ENCODE measurements around the gene HOXB9.
A peak's percentile ranks its signal among the peaks of the same experiment; 100 is the strongest.

HOXB9 gene

DNA sequence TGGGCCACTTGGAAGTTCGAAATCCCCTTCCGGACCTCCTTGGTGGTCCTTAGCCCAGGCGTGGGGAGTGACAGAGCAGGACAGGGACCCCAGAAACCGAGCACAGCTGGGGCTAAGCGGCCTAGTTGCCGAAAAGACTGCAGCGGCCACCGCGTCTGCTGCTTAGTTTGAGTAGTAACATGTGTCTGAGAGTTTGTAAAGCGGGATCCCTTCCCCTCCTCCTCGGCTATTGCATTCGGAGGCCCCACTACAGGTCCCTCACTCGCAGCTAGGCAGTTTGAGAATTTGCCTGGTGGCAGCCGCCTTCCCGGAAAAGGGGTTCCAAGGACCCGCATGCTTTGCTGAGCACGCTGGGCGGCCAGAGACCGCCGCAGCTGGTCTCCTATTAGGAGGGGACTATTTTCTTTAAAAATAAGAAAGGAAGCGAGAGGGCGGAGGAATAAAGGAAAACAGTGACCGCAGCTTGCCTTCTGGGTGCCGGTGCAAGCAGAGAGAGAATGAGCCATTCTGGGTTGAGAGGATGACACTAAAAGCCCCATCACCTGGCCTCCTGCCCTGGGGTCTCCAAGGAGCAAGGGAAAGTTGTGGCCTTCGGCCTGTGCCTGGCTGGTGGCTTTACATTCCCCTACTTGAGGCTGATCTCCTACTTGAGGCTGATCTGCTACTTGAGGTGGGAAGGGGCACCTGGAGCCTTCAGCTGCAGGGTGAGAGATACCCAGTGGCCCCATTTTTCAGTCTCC is 31.4 kb downstream of the HOXB9 start:
- Histone ChIP-seq H3K36me3 (ENCODE audit: low read depth) (no peaks in the 10 kb centered on the region), H3K4me3 (ENCODE audit: severe bottlenecking) (no peak overlapping the region), H3K27ac (ENCODE audit: poor library complexity, severe bottlenecking) (no peak overlapping the region), H3K27me3 (ENCODE audit: insufficient read depth, poor library complexity, severe bottlenecking) (no peaks in the 10 kb centered on the region), H3K9me3 (ENCODE audit: severe bottlenecking) (no peaks in the 10 kb centered on the region), H3K4me1 (ENCODE audit: insufficient read depth, poor library complexity, severe bottlenecking) (no peaks in the 10 kb centered on the region)
- TF ChIP-seq, protein P1, sequence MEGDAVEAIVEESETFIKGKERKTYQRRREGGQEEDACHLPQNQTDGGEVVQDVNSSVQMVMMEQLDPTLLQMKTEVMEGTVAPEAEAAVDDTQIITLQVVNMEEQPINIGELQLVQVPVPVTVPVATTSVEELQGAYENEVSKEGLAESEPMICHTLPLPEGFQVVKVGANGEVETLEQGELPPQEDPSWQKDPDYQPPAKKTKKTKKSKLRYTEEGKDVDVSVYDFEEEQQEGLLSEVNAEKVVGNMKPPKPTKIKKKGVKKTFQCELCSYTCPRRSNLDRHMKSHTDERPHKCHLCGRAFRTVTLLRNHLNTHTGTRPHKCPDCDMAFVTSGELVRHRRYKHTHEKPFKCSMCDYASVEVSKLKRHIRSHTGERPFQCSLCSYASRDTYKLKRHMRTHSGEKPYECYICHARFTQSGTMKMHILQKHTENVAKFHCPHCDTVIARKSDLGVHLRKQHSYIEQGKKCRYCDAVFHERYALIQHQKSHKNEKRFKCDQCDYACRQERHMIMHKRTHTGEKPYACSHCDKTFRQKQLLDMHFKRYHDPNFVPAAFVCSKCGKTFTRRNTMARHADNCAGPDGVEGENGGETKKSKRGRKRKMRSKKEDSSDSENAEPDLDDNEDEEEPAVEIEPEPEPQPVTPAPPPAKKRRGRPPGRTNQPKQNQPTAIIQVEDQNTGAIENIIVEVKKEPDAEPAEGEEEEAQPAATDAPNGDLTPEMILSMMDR (IDR thresholded peaks at IDR 0.05; ENCODE audit: poor library complexity, severe bottlenecking): no peak
- no peak for ATAC-seq (ENCODE audit: low read depth)
- DNase-seq (ENCODE audit: low spot score): no peak

DNA sequence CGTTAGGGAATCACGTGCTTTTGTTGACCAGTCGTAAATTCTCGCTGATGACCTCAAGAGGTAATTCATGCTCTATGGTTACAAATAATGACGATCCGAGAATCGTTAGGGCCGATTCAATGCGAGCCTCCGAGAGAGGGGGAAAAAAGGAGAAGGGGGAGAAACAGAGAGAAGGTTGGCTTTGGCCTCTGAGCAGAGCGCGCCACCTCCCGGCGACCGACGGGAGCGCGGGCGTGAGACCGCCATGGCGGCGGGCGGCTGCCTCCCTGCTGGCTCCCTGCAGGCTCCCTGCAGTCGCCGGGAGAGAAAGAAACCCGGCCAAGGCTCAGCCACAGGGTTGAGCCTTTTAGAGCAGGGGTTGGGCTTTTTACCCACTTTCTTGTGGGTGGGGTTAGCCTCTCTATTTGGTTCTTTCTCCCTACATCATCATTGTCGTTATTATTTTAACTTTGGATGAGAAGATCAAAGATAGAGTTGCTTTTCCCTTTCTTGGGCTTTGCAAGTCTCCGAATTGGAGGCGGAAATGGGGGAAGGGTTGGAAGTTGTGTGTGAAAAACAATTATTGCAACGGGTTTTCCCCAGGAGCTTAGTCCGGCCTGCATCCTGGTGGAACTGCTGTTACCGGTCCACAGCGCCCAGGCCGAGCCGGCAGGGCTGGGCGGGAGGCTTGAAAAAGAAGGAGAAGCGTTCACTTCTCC is 32.2 kb downstream of the HOXB9 start:
- Histone ChIP-seq H3K27me3 (ENCODE audit: insufficient read depth, poor library complexity, severe bottlenecking) (no peaks in the 10 kb centered on the region), H3K27ac (ENCODE audit: poor library complexity, severe bottlenecking) (no peak overlapping the region), H3K9me3 (ENCODE audit: severe bottlenecking) (no peaks in the 10 kb centered on the region), H3K4me1 (ENCODE audit: insufficient read depth, poor library complexity, severe bottlenecking) (no peaks in the 10 kb centered on the region), H3K4me3 (ENCODE audit: severe bottlenecking) (no peak overlapping the region), H3K36me3 (ENCODE audit: low read depth) (no peaks in the 10 kb centered on the region)
- TF ChIP-seq, protein P1 (IDR thresholded peaks at IDR 0.05; ENCODE audit: poor library complexity, severe bottlenecking): peak; percentile 18
- ATAC-seq (ENCODE audit: low read depth): no peak
- DNase-seq (ENCODE audit: low spot score): no peak

DNA sequence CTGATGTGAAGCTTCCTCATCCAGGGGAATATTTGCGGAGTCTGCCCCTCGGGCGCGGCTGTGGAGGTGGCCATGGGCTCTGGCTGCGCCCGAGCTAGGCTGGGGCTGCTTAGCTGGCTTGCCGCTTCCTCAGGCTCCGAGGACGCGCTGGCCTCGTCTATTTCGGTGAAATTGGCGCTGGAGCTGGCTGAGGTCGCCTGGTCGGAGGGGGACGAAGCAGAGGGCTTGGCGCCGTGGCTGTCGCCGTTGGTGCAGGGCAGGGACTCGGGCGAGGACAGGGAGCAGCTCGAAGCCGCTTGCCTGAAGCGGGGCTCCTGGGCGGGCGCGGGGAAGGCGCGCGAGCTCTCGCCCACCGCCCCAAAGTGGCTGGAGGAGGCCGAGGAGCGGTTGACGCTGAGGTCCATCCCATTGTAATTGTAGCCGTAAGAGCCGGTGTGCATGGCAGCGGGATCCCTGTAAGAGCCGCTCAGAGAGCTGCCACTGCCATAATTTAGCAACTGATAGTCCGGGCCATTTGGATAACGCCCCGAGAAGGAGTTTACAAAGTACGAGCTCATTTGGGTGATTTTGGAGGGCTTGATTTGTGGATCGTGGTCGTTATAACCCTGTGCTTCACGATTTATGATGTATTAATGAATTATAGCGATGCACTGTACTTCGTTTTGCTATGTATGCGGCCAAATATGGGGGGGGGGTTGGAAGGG is 32.9 kb downstream of the HOXB9 start, which contains the start of gene HOXB5:
Gene HOXB5 (minus strand): TSS at position 654 of the 704 bp plus-strand sequence. CDS start 97 bp downstream, at position 557.
- TF ChIP-seq, protein P1 (IDR thresholded peaks at IDR 0.05; ENCODE audit: poor library complexity, severe bottlenecking): no peak
- Histone ChIP-seq H3K27ac (ENCODE audit: poor library complexity, severe bottlenecking) (no peak within 1 kb of the TSS), H3K36me3 (ENCODE audit: low read depth) (no peaks in the 10 kb centered on the region), H3K9me3 (ENCODE audit: severe bottlenecking) (no peaks in the 10 kb centered on the region), H3K4me3 (ENCODE audit: severe bottlenecking) (no peak within 1 kb of the TSS), H3K4me1 (ENCODE audit: insufficient read depth, poor library complexity, severe bottlenecking) (no peaks in the 10 kb centered on the region), H3K27me3 (ENCODE audit: insufficient read depth, poor library complexity, severe bottlenecking) (no peaks in the 10 kb centered on the region)
- no peak for ATAC-seq (ENCODE audit: low read depth)
- DNase-seq (ENCODE audit: low spot score): no peak

DNA sequence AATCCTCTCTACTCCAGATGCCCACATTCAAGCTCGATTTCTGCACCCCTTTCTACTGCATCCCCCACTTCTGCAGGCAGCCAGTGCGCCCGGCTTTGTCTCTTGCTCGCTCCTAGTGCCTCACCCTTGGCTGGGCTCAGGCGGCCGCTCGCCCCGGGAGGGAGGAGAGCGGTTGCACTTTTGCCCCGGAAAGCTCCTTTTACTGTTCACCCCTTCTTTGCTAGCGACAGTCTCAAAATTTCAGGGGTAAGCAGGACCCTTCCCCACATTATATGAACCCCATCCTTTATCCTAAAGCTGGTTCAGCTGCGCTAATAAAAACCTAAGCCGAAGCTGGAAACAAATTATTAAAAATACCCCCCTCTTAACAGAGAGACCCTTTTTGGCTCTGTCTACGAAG is 33.6 kb downstream of the HOXB9 start:
- Histone ChIP-seq H3K27me3 (ENCODE audit: insufficient read depth, poor library complexity, severe bottlenecking) (no peaks in the 10 kb centered on the region), H3K4me1 (ENCODE audit: insufficient read depth, poor library complexity, severe bottlenecking) (peaks cover 3% of the 10 kb centered on the region), H3K4me3 (ENCODE audit: severe bottlenecking) (no peak overlapping the region), H3K36me3 (ENCODE audit: low read depth) (no peaks in the 10 kb centered on the region), H3K27ac (ENCODE audit: poor library complexity, severe bottlenecking) (no peak overlapping the region), H3K9me3 (ENCODE audit: severe bottlenecking) (no peaks in the 10 kb centered on the region)
- ATAC-seq (ENCODE audit: low read depth): no peak
- DNase-seq (ENCODE audit: low spot score): no peak
- TF ChIP-seq, protein P1 (IDR thresholded peaks at IDR 0.05; ENCODE audit: poor library complexity, severe bottlenecking): no peak

Data from RWPE2 (cell line).